Right lung (tissue), 5 donors: Measurements from ENCODE around the gene ZNF275. TPM values are rescaled to one million over a fixed set of nuclear protein-coding genes. Genes with fewer than 3 reads are reported as not detected.

Experiments used
- polyA plus RNA-seq, 5 donors: library from polyadenylated mRNA; unstranded; fragments of 120-200 nt; gene quantifications; one replicate each; pipeline versions ENCODE4 v1.2.1 to v1.2.3, GENCODE V29; 2013; ENCODE audit warnings: inconsistent platforms in 1 of 5, low replicate concordance in 1 of 5; ENCODE audit not compliant: insufficient read length in 5 of 5, insufficient read depth in 1 of 5

Gene ZNF275
- polyA plus RNA-seq, 5 donors, result 14.1 to 17.3 (median 15.2) TPM

Other genes with a start within 250 kb of the ZNF275 start
- gene MAGEA1, start 154.9 kb upstream of the ZNF275 start, polyA plus RNA-seq, result not detected
- not detected for gene PNMA6F, start 12.4 kb upstream of the ZNF275 start, polyA plus RNA-seq
- not detected for gene PNMA6E, start 67.2 kb downstream of the ZNF275 start, polyA plus RNA-seq
- gene ZFP92, start 77.3 kb downstream of the ZNF275 start, polyA plus RNA-seq, result 1 to 10 TPM in 1 of 5 donors, under 1 TPM in 4; 0.78 to 1.2 (median 0.91) TPM
- gene TREX2, start 111.9 kb downstream of the ZNF275 start, polyA plus RNA-seq, result 1 to 10 TPM in 1 of 5 donors, under 1 TPM in 4; 0.35 to 1.2 (median 0.76) TPM
- 10 to 100 TPM; 27.1 to 45.0 (median 36.5) TPM for gene HAUS7, start 136.4 kb downstream of the ZNF275 start, polyA plus RNA-seq
- gene BGN, start 160.8 kb downstream of the ZNF275 start, polyA plus RNA-seq, result 100 to 1,000 TPM; 124 to 242 (median 164) TPM
- under 1 TPM; 0.17 to 0.43 (median 0.29) TPM for gene ATP2B3, start 183.5 kb downstream of the ZNF275 start, polyA plus RNA-seq